GM19351 (cell line): Measurements from ENCODE around the gene ROR1.
"Not testable (repeated sequence)": the region's sequence is repeated elsewhere in the genome, so short reads cannot be mapped to it uniquely, and the experiment has no call there.

Experiments used
- ATAC-seq: cut with Tn5 transposase; IDR thresholded peaks from one replicate; pipeline ENCODE4 v1.9.1; 2021; ENCODE audit warnings: mild to moderate bottlenecking, moderate library complexity; ENCODE audit not compliant: unreplicated experiment

ROR1 gene

DNA sequence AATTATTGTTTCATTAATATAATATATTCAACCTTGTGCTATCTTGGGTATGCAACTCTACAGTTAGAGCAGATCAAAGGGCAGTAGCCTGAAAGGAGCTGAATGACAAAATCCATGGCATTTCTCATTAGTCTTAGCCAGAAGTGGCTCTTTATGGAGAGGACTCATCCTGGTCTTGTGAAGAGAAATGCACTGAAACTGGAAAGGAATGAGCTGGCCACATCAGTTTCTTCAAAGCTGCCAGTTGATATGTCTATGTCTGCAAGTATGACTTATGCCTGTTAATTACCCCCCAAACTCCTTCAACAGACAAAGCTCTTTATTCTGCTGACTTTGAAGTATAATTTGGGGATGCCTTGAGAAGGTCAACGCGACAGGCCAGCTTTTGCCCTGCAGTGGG, 310.6 kb downstream of the ROR1 start:
- no peak for ATAC-seq

DNA sequence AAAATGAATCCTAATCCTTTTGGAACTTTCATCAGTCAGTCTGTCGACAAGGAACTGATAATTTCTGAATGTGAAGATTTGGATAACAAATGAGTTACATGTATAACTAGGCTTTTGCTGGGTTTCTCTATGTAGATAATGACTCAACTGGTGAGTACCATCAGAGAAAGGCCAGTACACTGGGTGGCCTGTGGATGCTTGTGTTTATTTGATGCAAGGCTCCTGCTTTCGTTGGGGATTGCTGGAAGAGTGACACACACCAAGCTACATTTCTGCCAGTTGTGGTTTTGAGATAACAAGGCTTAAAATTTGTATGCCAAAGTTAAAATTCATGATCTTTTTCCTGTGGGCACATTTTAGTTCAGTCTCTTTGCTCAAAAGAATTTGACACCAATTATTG, 314.0 kb downstream of the ROR1 start:
- ATAC-seq = no peak

DNA sequence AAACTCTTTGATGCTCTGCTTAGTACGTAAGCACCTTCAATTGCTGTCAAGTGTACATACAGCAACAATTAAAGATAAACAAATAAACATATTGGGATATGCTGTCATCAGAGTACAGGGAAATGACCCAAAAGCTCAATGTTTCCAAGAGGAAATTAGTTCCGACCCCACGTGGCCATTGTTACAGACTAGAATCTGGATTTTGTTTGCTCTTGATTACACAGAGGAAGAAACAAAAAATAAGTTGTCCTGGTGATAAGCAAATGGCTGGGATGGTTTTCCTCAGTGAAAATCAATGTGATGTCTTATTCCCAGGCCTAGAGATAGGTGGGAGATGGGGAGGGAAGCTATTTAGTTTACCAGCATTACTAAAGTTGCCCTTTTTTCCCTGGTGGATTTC, 316.6 kb downstream of the ROR1 start:
- no peak for ATAC-seq

DNA sequence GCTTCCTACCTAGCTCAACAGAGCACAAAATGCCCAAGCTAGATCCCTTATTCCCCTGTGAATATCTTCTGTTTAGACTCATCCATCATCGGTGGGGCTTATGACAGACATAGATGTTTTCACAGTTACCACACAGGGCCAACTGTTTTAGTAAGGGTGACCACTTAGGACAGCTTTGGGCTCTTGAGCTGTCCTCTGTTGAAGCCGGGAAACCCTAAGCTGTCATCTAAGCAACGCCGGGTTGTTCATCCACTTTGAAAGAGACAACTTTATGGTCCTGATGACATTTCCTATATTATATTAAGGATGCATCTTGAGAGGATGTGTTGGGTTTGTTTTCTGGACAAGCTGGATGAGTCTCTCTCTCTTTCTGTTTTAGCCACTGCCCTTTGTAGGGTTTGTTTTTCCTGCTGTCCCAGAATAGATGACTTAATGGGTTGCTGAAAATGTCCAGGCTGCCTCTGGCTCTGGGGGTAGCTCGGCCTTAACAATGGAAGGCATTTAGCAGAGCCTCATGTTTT, 319.1 kb downstream of the ROR1 start:
- no peak for ATAC-seq

DNA sequence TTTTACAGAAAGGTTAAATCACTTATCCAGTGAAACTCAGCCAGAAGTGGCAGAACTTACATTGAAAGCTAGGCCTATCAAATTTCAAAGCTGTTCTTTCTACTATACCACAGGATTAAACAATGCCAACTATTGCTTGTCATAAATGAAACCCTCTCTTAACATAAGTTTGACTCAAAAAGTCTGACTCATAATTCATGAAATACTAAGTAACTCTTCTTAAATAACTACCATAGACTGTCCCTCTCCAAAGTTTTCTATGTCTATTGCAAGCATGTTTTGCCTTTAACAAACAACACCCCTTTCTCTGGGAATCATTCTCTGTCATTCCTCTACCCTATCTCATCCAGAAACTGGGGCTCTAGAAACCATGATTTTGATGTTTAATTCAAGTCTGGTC, 320.1 kb downstream of the ROR1 start:
- no peak for ATAC-seq

DNA sequence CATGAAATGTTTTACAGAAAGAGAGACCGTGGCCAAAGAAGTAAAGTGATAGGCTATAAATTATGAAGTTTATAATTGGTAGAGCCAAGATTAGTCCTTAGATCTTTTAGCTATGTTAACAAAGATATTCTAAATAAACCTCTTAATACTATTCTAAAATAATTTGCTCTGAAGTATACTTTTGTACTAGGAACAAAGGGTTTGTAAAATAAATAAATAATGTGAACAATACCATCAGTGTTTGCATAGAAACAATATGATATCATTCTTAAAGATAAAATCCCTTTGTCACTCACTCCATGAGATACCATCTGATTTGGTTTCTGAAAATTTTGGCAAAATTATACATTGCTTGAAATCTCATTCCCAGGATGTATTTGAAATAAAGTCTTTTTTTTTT, 322.0 kb downstream of the ROR1 start:
- ATAC-seq = no peak

DNA sequence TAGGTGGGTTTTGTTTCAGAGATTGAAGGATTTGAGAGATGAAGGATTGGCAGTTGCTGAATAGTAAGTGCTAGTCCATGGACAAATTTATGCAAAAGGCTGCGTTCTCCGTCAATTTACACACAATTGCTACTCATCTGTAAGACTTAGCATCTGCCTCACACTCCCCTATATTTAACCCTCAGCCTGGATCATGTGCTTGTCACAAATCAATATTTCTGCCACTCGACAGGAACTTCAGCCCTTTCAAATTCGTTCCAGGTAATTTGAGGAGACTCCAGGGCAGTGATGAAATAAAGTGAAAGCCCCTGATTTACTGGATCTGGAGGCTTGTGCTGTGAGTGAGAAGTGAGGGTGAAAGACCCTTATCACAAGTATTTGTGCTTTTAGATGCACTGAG, 324.0 kb downstream of the ROR1 start:
- no peak for ATAC-seq

DNA sequence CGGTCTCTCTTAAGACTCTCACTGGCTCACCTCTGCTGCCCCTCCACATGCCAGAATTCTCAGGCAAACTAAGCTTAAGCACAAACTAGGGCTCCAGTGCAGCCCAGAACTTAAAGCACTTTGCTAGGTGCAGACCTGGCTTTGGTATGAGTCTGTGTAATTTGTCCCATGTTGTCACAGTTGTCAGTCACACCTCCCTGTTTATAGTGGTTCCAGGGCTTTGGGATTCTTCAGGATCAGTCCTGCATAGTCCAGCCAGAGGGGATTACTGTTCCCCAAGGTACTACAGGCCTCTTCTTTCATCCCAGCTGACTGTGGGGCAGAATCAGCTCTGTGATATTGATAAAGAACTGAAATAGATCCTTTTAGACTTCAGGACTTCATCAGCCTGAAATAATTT, 324.6 kb downstream of the ROR1 start:
- ATAC-seq = no peak

DNA sequence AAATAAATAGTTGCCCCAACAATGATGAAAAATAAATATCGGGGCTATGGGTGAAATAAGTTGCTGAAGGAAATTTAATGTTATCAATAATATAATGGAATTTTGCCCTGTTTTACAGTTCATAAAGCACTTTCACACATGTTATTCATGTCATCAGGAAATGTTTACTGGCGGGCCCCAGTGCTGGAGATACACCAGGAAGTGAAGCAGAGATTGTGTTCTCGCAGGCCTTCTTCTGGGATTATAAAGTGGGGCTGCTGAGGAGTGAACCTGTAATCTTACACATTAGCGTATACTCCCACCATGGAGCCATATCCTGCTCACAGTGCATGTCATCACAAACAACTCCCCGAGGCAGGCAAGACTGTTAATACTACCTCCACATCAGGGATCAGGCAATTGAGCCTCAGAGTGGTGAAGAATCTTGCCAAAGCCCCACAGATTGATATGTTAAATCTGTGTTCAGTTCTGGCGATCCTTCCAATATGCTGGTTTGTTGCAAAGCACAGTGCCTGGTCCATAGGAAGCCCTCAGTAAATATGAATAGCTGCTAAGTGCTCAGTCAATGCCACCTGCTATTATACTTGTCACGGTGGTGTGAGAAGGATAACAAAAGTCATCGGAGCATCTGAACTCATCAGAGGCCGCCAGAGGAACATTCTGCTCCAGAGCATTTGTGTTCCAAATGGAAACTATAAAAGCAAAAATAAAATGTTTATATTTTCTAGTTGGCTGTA, 325.2 kb downstream of the ROR1 start:
- no peak for ATAC-seq

DNA sequence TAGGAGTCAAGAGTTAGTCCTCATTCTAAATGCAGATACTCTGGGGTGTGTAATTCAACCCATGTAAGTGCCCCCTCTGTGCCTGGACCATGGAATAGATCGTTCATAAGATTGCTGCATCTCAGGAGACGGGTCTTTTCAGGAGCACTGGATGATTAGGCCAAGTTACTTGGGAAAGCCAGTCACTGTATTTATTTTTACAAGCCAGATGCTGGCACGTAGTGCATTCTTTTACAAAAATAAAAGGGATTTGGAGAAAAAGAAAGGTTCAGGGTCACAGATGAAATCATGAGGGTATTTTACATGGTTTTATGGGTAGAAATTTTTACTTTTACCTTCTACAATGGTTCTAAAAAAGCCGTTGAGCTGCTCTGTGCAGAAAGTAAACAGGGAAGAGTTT, 327.0 kb downstream of the ROR1 start:
- ATAC-seq = no peak

DNA sequence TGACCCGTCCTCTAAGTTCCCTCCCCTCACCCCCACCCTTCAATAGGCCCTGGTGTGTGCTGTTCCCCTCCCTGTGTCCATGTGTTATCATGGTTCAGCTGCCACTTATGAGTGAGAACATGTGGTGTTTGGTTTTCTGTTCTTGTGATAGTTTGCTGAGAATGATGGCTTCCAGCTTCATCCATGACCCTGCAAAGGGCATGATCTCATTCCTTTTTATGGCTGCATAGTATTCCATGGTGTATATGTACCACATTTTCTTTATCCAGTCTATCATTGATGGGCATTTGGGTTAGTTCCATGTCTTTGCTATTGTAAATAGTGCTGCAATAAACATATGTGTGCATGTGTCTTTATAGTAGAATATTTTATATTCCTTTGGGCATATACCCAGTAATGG, 330.8 kb downstream of the ROR1 start:
- not testable (repeated sequence) for ATAC-seq

DNA sequence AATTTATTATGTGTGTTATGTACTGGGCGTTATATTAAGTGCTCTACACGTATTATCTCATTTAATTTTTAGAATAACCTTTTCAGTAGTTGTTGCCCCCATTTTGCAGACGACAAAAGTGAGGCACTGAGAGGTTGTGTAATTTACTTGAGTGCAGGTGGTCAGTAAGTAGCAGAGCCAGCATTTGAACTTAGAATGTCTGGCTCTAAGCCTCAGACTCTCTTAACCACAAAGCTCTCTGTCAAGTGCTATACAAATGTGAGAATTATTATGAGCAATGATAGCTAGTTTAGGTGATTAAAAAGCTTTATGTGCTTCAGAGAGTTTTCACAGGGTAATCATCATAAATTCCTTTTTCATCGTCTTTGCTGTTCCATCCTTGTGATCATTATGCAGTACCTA, 333.3 kb downstream of the ROR1 start:
- ATAC-seq = no peak

DNA sequence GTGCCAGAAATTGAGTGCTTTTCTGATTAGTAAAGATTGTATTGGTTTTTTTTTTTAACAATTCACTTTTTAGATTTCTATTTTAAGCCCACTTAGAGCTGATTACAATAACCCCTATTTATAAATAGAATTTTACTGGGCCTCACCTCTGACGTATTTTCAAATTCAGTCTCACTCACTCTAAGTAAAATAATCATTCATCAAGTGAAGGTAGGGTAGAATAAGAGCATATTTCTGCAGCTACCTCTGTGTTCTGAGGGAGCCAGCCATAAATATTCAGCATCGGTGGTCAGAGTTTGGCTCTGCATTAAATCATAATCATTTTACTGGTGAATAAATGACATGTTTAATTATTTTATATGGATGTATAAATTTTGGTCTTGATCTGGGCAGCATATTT, 333.8 kb downstream of the ROR1 start:
- ATAC-seq = no peak

DNA sequence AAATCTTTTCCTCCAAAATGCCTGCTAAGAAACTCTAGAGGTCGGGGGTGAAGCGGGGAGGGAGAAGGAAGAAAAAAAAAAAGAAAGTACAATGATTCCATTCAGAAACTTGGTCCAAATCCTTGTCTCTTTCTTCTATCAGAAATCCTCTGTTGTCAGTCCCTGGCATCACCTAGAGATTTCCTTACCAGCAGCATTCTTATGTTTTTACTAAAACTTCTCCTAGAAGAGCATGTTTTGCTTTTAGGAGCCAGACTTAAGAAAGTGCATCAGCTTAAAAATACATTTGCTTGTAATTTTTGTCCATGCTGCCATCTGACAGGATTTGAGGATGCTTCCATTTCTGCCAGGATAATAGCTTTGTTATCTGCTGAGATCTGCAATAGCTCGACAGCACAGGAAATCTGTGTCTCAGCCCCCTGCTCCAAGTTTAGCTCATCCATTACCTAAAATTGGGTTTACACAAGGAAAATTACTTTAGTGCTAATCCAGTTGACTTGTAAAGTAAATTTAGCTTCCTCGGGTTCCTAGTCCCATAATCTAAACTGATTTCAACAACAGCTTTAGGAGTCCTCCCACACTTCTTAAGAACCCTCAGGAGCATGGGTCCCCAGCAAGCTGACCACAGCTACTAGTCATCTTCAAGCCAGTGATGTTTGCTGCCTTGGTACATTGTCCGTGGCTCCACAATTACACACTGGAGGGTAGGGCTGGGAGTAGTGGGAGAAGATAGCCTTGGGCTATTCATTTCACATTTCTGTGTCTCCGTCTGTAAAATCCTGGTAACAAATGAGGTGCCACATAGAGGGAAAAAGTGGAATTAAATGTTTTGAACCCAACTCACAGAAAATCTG, 337.3 kb downstream of the ROR1 start:
- ATAC-seq = no peak

DNA sequence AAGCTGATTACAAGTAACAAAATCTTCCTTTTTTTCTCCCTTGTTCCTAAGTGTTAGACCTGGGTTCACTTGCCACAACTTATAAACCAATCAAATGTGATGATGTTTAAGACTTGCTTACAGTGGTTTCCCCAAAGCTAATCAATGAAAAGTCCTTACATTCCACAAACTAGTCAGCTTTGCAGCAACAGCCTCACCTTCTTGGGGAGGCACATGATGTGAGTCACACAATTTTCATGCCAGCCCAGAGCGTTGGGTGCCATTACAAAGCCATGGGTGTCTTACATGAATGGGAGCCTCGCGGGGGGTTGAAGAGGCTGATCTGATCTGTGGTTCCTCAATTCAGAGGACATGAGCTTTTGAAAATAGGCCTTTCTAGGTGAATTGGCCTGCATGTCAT, 338.0 kb downstream of the ROR1 start:
- no peak for ATAC-seq

DNA sequence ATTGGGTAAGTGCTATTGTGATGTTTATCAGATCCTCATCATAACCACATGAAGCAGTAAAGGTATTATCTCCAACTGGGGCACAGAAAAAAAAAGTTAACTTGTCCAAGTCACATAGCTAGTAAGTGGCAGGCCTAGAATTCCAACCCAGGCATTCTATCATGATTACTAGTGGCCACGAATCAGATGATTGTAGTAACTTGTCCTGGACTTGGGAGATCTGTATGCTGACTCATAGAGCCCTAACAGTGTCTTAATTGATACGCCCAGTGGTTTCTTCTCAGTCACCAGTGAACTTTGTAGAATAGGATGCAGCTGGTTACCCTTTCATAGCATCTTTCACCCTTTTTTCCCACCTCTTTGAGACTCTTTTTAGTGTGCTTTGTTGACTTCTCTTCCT, 338.5 kb downstream of the ROR1 start:
- no peak for ATAC-seq

DNA sequence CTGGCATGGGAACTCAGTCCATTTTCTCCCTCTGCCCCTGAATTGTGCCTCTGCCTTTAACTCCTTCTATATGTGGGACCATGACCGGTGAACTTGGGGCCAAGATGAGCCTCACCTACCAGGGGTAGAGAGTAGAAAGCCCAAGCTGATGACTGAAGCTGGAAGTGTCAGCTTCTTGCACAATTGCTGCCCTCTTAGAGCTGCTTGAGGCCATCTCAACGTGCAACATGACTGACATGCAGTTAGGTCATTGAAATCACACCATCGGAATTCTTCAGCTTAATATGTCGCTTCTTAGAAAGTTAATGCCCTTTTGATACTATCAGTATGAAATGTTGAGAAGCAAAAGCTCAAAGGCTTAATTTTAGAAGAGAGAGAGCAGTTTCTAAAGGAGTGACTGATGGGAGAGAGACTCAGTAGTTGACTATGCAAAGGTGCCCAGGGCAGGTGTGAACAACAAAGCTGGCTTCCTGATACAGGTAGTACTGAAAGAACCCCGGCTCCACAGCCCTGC, 340.3 kb downstream of the ROR1 start:
- ATAC-seq = no peak

DNA sequence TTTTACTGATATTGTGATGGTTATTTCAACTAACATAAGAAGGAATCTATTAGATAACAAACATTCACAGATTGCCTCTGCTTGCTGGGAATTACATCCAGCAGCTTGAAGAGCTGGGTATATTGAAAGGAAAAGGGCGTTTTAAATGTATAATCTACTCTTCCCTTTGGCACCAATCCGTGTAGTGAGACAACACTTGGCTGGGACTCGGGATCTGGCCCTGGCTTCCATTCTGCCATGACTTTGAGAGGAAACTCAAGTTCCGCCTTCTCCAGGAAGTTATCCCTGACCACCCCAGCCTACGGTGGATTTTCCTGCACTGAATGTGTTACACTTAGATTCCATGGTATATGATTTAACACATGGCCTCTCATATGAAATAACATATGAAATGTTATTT, 342.7 kb downstream of the ROR1 start:
- no peak for ATAC-seq

DNA sequence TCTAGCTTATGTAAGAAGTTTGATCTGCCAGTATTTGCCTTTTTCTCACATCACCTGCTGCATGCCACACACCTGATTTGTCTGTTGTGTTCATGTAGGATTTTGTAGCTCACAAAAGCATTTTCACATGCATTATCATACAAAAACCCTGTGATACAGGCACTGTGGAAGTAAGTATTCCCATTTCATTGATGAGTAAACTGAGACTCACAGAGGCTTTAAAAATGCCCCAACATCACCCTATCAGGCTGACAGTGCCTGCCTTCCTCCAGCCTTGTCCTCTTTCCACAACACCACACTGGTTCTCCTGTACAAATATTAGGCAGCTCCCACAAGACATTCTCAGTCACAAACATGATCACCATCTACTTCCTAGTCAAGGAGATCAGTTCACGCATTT, 343.7 kb downstream of the ROR1 start:
- ATAC-seq = no peak

DNA sequence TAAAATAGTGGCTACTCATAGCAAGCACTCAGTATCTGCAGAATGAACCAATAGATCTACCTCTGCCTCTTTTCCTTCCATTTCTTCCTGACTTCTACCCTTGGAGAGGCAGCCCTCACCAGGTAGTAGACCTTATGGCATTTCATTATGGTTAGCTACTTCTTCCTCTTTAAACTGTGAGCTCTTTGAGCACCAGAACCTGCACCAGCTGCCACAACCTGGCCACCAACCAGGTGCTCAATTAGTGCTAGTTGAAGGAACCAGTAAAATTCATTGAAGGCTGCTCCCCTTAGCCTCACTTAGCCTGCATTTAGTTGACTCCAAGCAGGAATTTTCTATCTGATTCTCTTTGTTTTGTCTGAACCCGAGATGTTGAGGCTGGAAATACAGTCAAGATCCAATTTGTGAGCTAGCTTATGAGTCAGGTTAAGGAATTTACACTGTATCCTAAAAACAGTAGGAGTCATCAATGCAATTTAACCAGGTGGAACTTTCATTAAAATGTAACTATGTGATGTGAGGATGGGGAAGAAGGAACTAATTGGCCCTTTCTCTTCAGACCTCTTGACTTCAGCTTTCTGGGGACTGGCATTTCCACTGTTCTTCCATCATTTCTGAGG, 348.1 kb downstream of the ROR1 start:
- ATAC-seq = no peak

DNA sequence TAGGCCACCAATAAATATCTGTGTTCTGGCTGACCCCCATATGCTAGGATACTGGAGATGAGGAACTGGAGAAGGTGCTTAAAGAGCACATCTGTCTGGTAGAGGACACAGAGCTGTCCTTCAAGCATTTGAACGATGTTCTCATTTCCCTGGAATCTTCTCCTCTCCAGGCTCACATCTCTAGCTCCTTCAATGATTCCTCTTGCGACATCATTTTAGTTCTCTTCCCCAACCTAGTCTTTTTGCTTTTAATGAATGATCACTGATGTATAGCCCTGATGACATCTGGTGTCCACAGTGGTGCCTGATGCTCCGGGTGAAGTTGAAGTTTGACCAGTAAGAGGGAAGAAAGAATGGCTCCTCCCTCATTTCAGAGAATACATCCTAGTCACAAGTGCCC, 348.8 kb downstream of the ROR1 start:
- no peak for ATAC-seq
